ENCODE data around the gene RNF213. TPM values are rescaled to one million over a fixed set of nuclear protein-coding genes. Genes with fewer than 3 reads are reported as not detected.

Gene RNF213
- total RNA-seq: 100 to 1,000 TPM in 2 of 4 donors, 10 to 100 TPM in 2; 83.6 to 205 (median 103) TPM

DNA sequence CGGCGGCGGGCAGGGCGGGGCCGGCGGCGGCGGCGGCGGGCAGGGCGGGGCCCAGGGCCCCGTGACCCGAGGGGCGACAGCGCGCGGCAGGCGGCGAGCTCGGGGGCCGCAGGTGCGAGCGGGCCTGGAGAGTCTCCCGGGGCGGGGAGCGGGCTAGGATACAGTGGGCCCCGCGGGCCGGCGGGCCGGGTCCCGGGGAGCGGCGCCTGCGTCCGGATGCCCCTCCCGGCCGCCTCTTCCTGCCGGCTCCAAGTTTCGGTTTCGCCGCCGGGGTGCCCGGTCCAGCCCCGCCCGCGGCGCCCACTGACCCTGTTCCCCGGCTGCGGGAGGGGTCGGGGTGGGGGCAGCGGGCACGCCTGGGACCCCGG is at the start of gene RNF213:
Gene RNF213, plus strand, starts transcription at position 62 of the 368 bp plus-strand sequence. CDS start 2,830 bp downstream, outside the sequence.
- ATAC-seq (ENCODE audit: low FRiP score) (peak; percentile 37), DNase-seq (ENCODE audit: low spot score) (no peak)
- TF ChIP-seq CTCF (IDR thresholded peaks at IDR 0.05): no peak

DNA sequence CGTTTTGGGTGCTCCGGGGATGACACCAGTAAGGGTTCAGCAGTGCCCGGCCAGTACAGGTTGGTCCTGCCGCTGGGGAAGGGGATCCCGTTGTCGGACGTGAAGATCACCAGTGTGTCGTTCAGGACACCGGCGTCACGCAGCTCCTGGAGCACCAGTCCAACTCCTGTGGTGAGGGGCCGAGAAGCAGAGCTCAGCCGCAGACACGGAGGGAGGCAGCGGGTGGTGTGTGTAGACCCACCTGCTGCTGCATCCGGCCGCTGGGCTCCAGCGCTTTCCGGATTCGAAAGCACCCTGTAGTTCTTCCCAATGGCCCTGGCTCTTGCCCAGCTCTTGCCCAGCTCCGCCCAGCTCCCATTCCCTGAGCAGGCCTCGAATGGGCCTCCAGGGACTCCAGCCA is 48.5 kb upstream of the RNF213 start:
- TF ChIP-seq CTCF (IDR thresholded peaks at IDR 0.05): no peak
- ATAC-seq (ENCODE audit: low FRiP score) (no peak), DNase-seq (ENCODE audit: low spot score) (no peak)

GRCh38 chr17:80212511-80212910 is 48.1 kb upstream of the RNF213 start:
- no peak for TF ChIP-seq CTCF (IDR thresholded peaks at IDR 0.05)
- ATAC-seq (ENCODE audit: low FRiP score): no peak
- no peak for DNase-seq (ENCODE audit: low spot score)

DNA sequence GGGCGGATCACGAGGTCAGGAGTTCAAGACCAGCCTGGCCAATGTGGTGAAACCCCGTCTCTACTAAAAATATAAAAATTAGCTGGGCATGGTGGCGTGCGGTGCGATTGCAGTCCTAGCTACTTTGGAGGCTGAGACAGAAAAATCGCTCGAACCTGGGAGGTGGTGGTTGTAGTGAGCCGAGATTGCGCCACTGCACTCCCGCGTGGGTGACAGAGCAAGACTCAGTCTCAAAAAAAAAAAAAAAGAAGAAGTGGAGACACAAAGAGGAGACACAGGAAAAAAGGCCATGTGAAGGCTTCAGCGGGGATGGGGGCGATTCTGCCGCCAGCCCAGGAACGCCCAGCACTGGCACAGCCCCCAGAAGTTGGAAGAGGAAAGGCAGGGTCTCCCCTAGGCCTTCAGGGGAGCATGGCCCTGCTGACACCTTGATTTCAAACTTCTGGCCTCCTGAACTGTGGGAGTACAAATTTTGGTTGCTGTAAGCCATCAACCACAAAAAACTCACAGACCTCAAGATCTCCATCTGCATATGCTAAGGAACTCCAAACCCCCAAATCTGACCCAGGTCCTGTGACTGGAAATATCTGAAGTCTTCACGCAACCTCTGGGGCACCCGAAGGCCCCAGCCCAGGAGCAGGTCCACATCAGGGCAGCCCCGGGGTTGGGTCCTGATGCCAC is 47.5 kb upstream of the RNF213 start:
- TF ChIP-seq CTCF (IDR thresholded peaks at IDR 0.05): no peak
- DNase-seq (ENCODE audit: low spot score) (no peak), ATAC-seq (ENCODE audit: low FRiP score) (no peak)

DNA sequence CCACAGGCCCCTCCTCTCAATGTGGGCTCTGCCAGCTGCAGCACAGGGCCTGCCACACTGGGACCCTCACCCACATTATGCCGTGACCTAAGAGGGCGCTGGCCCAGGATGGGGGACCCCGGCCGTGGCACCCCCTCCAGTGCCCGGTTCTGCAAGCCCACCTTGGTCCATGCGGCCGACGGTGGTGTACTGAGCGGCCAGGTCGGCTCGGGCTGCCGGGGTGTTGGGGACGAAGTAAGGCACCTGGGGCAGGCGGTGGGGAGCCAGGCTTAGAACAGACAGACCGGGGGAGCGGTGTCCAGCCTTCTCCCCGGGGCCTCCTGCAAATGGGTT is 47.0 kb upstream of the RNF213 start:
- no peak for DNase-seq (ENCODE audit: low spot score)

GRCh38 chr17:80214012-80214877 is 46.4 kb upstream of the RNF213 start:
- no peak for TF ChIP-seq CTCF (IDR thresholded peaks at IDR 0.05)
- no peak for DNase-seq (ENCODE audit: low spot score)
- no peak for ATAC-seq (ENCODE audit: low FRiP score)

More for the DNA sequence above, 47.0 kb upstream of the RNF213 start:
- TF ChIP-seq CTCF (IDR thresholded peaks at IDR 0.05): no peak
- ATAC-seq (ENCODE audit: low FRiP score): no peak

GRCh38 chr17:80214878-80215210 is 45.8 kb upstream of the RNF213 start:
- ATAC-seq (ENCODE audit: low FRiP score): no peak
- no peak for DNase-seq (ENCODE audit: low spot score)
- TF ChIP-seq CTCF (IDR thresholded peaks at IDR 0.05): no peak

Data from omental fat pad (tissue), 4 donors.